ENCODE results near the gene LRRC71. TPM values are rescaled to one million over a fixed set of nuclear protein-coding genes. Genes with fewer than 3 reads are reported as not detected.

The LRRC71 gene
- total and polyA plus RNA-seq, 7 donors: 0.07 TPM; not detected in 6

- Histone ChIP-seq H3K4me3 (no peak overlapping the region), H3K36me3 (no peaks in the 10 kb centered on the region), H3K27ac (no peak overlapping the region), H3K4me1 (peaks cover 0 to 9% (median 0%) of the 10 kb centered on the region in 4 donors), H3K27me3 (peaks cover 0 to under 1% (median 0%) of the 10 kb centered on the region in 3 donors), H3K9me3 (no peaks in the 10 kb centered on the region)
- TF ChIP-seq POLR2AphosphoS5 (IDR thresholded peaks at IDR 0.05): no peak
- TF ChIP-seq EP300 (IDR thresholded peaks at IDR 0.05): no peak
- TF ChIP-seq POLR2A (IDR thresholded peaks at IDR 0.05): no peak
- TF ChIP-seq, protein P1, sequence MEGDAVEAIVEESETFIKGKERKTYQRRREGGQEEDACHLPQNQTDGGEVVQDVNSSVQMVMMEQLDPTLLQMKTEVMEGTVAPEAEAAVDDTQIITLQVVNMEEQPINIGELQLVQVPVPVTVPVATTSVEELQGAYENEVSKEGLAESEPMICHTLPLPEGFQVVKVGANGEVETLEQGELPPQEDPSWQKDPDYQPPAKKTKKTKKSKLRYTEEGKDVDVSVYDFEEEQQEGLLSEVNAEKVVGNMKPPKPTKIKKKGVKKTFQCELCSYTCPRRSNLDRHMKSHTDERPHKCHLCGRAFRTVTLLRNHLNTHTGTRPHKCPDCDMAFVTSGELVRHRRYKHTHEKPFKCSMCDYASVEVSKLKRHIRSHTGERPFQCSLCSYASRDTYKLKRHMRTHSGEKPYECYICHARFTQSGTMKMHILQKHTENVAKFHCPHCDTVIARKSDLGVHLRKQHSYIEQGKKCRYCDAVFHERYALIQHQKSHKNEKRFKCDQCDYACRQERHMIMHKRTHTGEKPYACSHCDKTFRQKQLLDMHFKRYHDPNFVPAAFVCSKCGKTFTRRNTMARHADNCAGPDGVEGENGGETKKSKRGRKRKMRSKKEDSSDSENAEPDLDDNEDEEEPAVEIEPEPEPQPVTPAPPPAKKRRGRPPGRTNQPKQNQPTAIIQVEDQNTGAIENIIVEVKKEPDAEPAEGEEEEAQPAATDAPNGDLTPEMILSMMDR (IDR thresholded peaks at IDR 0.05): no peak
- 75 to 80% methylated on average over 15 of the region's 15 CpGs for WGBS, 2 donors
- DNase-seq: no peak
- intact Hi-C loops (cut with DNase I): no loop called here
Measured at GRCh38 chr1:156903328-156904091, 16.9 kb upstream of the LRRC71 start.

GRCh38 chr1:156904187-156904959 is 16.1 kb upstream of the LRRC71 start:
- no peak for DNase-seq
- Histone ChIP-seq H3K4me3 (no peak overlapping the region), H3K27me3 (no peaks in the 10 kb centered on the region), H3K4me1 (peaks cover 0 to under 1% (median 0%) of the 10 kb centered on the region in 4 donors), H3K27ac (no peak overlapping the region), H3K36me3 (no peaks in the 10 kb centered on the region), H3K9me3 (no peaks in the 10 kb centered on the region)
- WGBS, 2 donors: 77 to 78% methylated on average over 19 of the region's 19 CpGs
- TF ChIP-seq POLR2A (IDR thresholded peaks at IDR 0.05): no peak
- no peak for TF ChIP-seq EP300 (IDR thresholded peaks at IDR 0.05)
- no peak for TF ChIP-seq POLR2AphosphoS5 (IDR thresholded peaks at IDR 0.05)
- TF ChIP-seq, protein P1 (IDR thresholded peaks at IDR 0.05): no peak
- intact Hi-C loops (cut with DNase I): no loop called here

DNA sequence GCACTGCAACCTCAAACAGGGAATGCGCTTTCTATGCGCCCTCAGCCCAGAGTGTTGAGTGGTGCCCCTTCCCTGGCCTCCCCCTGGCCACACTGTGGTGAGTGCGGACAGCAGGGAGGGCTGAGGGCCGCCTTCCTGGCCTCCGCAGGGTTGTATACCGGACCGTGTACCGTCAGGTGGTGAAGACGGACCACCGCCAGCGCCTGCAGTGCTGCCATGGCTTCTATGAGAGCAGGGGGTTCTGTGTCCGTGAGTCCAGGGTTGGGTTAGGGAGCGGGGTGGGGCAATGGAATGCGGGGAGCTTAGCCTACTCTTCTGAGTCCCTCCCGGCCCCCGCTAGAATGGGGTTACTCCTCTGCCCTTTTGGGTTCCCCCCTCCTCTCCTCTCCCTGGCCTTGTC is 15.3 kb upstream of the LRRC71 start:
- H3K9me3 ChIP-seq: no peaks in the 10 kb centered on the region
- intact Hi-C loops (cut with DNase I): no loop called here
- TF ChIP-seq POLR2A (IDR thresholded peaks at IDR 0.05): no peak
- no peak for TF ChIP-seq EP300 (IDR thresholded peaks at IDR 0.05)
- TF ChIP-seq, protein P1 (IDR thresholded peaks at IDR 0.05): no peak
- no peak for TF ChIP-seq POLR2AphosphoS5 (IDR thresholded peaks at IDR 0.05)
- H3K27ac ChIP-seq: no peak overlapping the region
- H3K36me3 ChIP-seq: no peaks in the 10 kb centered on the region
- DNase-seq: no peak
- peaks cover 0 to 6% (median 0%) of the 10 kb centered on the region in 3 donors for H3K27me3 ChIP-seq
- no peaks in the 10 kb centered on the region for H3K4me1 ChIP-seq
- H3K4me3 ChIP-seq: no peak overlapping the region
- WGBS, 2 donors: 85 to 88% methylated on average over 16 of the region's 16 CpGs

GRCh38 chr1:156905651-156906050 is 14.8 kb upstream of the LRRC71 start:
- H3K4me3 ChIP-seq: no peak overlapping the region
- intact Hi-C loops (cut with DNase I): no loop called here
- no peak overlapping the region for H3K27ac ChIP-seq

More at GRCh38 chr1:156905651-156906050, 14.8 kb upstream of the LRRC71 start:
- WGBS, 2 donors: 35 to 62% methylated on average over 4 of the region's 4 CpGs
- Histone ChIP-seq H3K9me3 (no peaks in the 10 kb centered on the region), H3K36me3 (no peaks in the 10 kb centered on the region), H3K4me1 (no peaks in the 10 kb centered on the region), H3K27me3 (peaks cover 0 to 11% (median 0%) of the 10 kb centered on the region in 3 donors)
- no peak for DNase-seq
- TF ChIP-seq EP300 (IDR thresholded peaks at IDR 0.05) (no peak), POLR2A (IDR thresholded peaks at IDR 0.05) (no peak), POLR2AphosphoS5 (IDR thresholded peaks at IDR 0.05) (no peak)
- TF ChIP-seq, protein P1 (IDR thresholded peaks at IDR 0.05): no peak
